Memory B cell (primary cell): ENCODE results near the gene KCNG1.
A peak's percentile ranks its signal among the peaks of the same experiment; 100 is the strongest.

ENCODE experiments used
- ATAC-seq: fragments of 150-1000 bp; cut with Tn5 transposase; 2 replicates; pipeline ENCODE4 v1.10.0; 2021; ENCODE audit warnings: low read depth, mild to moderate bottlenecking, moderate library complexity
- DNase-seq, 2 donors: peaks; one replicate each; pipeline ENCODE4 v3.0.0; 2022; ENCODE audit warnings: low spot score in 2 of 2
- H3K27ac Mint-ChIP-seq: one replicate; pipeline ENCODE4 v1.8.0; 2022; ENCODE audit warnings: mild to moderate bottlenecking, moderate library complexity, mixed read lengths
- H3K27me3 Mint-ChIP-seq: one replicate; pipeline ENCODE4 v1.8.0; 2022; ENCODE audit warnings: mixed read lengths
- H3K36me3 Mint-ChIP-seq: one replicate; pipeline ENCODE4 v1.8.0; 2022; ENCODE audit warnings: mild to moderate bottlenecking, mixed read lengths
- H3K4me1 Mint-ChIP-seq: one replicate; pipeline ENCODE4 v1.8.0; 2022; ENCODE audit warnings: mixed read lengths
- H3K4me3 Mint-ChIP-seq: one replicate; pipeline ENCODE4 v1.8.0; 2022; ENCODE audit warnings: mild to moderate bottlenecking, moderate library complexity, mixed read lengths
- H3K9me3 Mint-ChIP-seq: one replicate; pipeline ENCODE4 v1.8.0; 2022; ENCODE audit warnings: mixed read lengths

KCNG1 gene

GRCh38 chr20:50975701-50976330 lies 47.1 kb downstream of the KCNG1 start:
- DNase-seq, result no peak
- Mint-ChIP-seq H3K4me3 (no peak overlapping the region), H3K36me3 (peaks cover 4% of the 10 kb centered on the region), H3K4me1 (peaks cover 2% of the 10 kb centered on the region), H3K27me3 (peaks cover 19% of the 10 kb centered on the region), H3K9me3 (peaks cover 3% of the 10 kb centered on the region), H3K27ac (no peak overlapping the region)
- ATAC-seq, result no peak

DNA sequence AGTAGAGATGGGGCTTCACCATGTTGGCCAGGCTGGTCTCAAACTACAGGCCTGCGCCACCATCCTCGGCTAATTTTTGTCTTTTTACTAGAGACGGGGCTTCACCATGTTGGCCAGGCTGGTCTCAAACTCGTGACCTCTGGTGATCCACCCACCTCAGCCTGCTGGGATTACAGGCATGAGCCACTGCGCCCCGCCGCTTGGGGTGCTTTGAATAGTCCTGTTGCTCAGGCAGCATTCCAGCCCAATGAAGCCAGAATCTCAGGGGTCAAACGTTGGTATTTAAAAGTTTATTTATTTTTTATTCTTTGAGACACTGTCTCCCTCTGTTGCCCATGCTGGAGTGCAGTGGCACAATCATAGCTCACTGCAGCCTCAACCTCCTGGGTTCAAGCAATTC lies 53.0 kb downstream of the KCNG1 start:
- DNase-seq, result no peak
- Mint-ChIP-seq H3K9me3 (peaks cover 1% of the 10 kb centered on the region), H3K36me3 (peaks cover 2% of the 10 kb centered on the region), H3K4me3 (no peak overlapping the region), H3K4me1 (no peaks in the 10 kb centered on the region), H3K27me3 (peaks cover 1% of the 10 kb centered on the region), H3K27ac (no peak overlapping the region)
- no peak for ATAC-seq

- Mint-ChIP-seq H3K4me1 (no peaks in the 10 kb centered on the region), H3K27me3 (no peaks in the 10 kb centered on the region), H3K9me3 (no peaks in the 10 kb centered on the region), H3K36me3 (no peaks in the 10 kb centered on the region), H3K4me3 (no peak overlapping the region), H3K27ac (no peak overlapping the region)
- no peak for ATAC-seq
- DNase-seq, result no peak
Observed at GRCh38 chr20:50969435-50969834, 53.5 kb downstream of the KCNG1 start.

- H3K36me3 Mint-ChIP-seq, result no peaks in the 10 kb centered on the region
- no peak for DNase-seq
- no peaks in the 10 kb centered on the region for H3K27me3 Mint-ChIP-seq
- H3K4me1 Mint-ChIP-seq, result no peaks in the 10 kb centered on the region
- H3K27ac Mint-ChIP-seq, result no peak overlapping the region
- ATAC-seq, result no peak
- H3K9me3 Mint-ChIP-seq, result no peaks in the 10 kb centered on the region
- no peak overlapping the region for H3K4me3 Mint-ChIP-seq
Observed at GRCh38 chr20:50968289-50968688, 54.6 kb downstream of the KCNG1 start.

DNA sequence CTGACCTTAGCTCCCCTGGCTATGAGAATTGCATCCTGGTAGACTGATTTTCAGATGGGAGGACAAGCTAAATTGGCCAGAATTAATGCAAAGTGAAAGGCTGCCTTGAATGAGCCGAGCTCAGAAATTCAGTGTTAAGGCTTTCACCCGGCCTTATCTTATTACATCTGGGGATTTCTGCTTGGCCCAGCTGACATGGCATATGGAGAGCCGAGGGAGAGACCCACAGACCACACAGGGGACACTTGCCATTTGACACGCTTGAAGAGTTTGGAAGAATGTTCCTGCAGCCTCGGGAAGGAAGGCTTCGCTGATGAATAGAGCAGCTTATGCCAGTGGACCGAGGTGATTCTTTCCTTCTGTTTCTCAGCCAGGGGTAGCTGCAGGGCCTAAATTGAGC lies 55.3 kb downstream of the KCNG1 start:
- no peak for DNase-seq
- ATAC-seq, result no peak
- H3K27me3 Mint-ChIP-seq, result no peaks in the 10 kb centered on the region
- H3K27ac Mint-ChIP-seq, result no peak overlapping the region
- H3K4me1 Mint-ChIP-seq, result no peaks in the 10 kb centered on the region
- H3K4me3 Mint-ChIP-seq, result no peak overlapping the region
- H3K36me3 Mint-ChIP-seq, result no peaks in the 10 kb centered on the region
- no peaks in the 10 kb centered on the region for H3K9me3 Mint-ChIP-seq

DNA sequence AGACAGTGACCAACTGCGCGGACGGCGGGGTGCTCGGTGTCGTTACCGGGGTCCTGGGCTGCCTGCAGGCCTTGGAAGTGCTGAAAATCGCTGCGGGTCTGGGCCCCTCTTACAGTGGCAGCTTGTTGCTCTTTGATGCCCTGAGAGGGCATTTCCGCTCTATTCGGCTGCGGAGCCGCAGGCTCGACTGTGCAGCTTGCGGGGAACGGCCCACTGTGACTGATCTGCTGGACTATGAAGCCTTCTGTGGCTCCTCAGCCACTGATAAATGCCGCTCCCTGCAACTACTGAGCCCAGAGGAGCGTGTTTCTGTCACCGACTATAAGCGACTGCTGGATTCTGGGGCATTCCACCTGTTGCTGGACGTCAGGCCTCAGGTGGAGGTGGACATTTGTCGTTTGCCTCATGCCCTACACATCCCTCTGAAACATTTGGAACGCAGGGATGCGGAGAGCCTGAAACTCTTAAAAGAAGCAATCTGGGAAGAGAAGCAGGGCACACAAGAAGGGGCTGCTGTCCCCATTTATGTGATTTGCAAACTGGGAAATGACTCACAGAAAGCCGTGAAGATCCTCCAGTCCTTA lies 63.3 kb downstream of the KCNG1 start:
- peaks cover 12% of the 10 kb centered on the region for H3K36me3 Mint-ChIP-seq
- peaks cover 14% of the 10 kb centered on the region for H3K4me1 Mint-ChIP-seq
- no peaks in the 10 kb centered on the region for H3K27me3 Mint-ChIP-seq
- no peak for ATAC-seq
- peak overlapping the region; percentile 91 for H3K4me3 Mint-ChIP-seq
- DNase-seq, result no peak
- H3K9me3 Mint-ChIP-seq, result no peaks in the 10 kb centered on the region
- peak overlapping the region; percentile 100 for H3K27ac Mint-ChIP-seq

DNA sequence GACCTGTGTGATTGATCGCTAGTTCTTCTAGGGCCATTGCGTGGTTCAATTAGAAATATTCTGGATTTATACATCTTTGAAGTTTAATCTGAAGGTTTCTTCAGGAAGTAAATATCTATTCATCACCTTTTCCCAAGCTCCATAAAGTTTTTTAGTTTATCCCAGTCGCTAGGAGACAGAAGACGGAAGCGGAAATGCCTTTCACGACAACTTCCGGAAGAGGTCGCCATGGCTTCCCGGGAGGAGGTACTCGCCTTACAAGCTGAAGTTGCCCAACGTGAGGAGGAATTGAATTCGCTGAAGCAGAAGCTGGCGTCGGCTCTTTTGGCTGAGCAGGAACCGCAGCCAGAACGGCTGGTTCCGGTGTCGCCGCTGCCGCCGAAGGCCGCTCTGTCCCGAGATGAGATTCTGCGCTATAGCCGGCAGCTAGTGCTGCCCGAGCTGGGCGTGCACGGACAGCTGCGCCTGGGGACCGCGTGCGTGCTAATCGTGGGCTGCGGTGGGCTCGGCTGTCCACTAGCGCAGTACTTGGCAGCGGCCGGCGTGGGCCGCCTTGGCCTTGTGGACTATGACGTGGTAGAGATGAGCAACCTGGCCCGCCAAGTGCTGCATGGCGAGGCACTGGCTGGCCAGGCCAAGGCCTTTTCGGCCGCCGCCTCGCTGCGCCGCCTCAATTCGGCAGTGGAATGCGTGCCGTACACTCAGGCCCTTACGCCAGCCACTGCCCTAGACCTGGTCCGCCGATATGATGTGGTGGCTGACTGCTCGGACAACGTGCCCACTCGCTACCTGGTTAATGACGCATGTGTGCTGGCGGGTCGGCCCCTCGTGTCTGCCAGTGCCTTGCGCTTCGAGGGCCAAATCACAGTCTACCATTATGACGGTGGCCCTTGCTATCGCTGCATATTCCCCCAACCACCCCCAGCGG lies 64.0 kb downstream of the KCNG1 start, which contains the start of gene MOCS3:
Gene MOCS3 (plus strand): TSS at position 204 of the 928 bp plus-strand sequence. CDS start 25 bp downstream, at position 229.
- Mint-ChIP-seq H3K9me3 (no peaks in the 10 kb centered on the region), H3K27ac (peak within 1 kb of the TSS; percentile 100), H3K36me3 (peaks cover 13% of the 10 kb centered on the region), H3K4me1 (peaks cover 14% of the 10 kb centered on the region), H3K4me3 (peak within 1 kb of the TSS; percentile 91), H3K27me3 (no peaks in the 10 kb centered on the region)
- peak; percentile 71 to 91 for DNase-seq
- peak; percentile 82 for ATAC-seq

GRCh38 chr20:50957798-50958614 lies 64.9 kb downstream of the KCNG1 start, which contains the start of gene DPM1:
DPM1 (minus strand) TSS chr20:50958532; CDS start chr20:50958523, 9 bp downstream.
- peak within 1 kb of the TSS; percentile 100 for H3K27ac Mint-ChIP-seq
- no peaks in the 10 kb centered on the region for H3K27me3 Mint-ChIP-seq
- H3K4me1 Mint-ChIP-seq, result peaks cover 14% of the 10 kb centered on the region

DNA sequence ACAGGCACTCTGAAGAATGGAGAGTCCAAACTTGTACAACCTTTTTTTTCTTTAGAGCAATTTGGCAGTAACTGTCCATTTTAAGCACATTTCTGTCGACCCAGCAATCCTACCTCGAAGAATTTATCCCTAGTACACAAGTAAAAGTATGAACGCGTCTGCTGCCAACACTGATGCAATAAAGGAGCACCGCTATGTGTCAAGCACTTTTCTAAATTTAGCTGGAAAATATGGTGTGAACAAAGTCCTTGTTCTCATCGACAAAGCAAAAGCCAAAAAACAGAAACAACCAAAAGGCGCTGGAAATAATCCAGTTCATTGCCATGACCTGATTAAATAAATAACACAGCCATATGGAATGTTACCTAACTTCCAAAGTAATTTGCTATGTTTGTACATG lies 65.6 kb downstream of the KCNG1 start:
- peaks cover 11% of the 10 kb centered on the region for H3K36me3 Mint-ChIP-seq
- DNase-seq (no peak), ATAC-seq (no peak)
- H3K27me3 Mint-ChIP-seq, result no peaks in the 10 kb centered on the region
- no peaks in the 10 kb centered on the region for H3K9me3 Mint-ChIP-seq
- H3K4me1 Mint-ChIP-seq, result peaks cover 14% of the 10 kb centered on the region
- peak overlapping the region; percentile 91 for H3K4me3 Mint-ChIP-seq
- peak overlapping the region; percentile 100 for H3K27ac Mint-ChIP-seq

More at GRCh38 chr20:50957798-50958614, 64.9 kb downstream of the KCNG1 start, which contains the start of gene DPM1:
- DNase-seq (peak; percentile 16 to 88), ATAC-seq (peak; percentile 79)
- Mint-ChIP-seq H3K36me3 (peaks cover 13% of the 10 kb centered on the region), H3K9me3 (no peaks in the 10 kb centered on the region), H3K4me3 (peak within 1 kb of the TSS; percentile 91)

GRCh38 chr20:50953821-50954220 lies 69.1 kb downstream of the KCNG1 start:
- no peaks in the 10 kb centered on the region for H3K9me3 Mint-ChIP-seq
- H3K27ac Mint-ChIP-seq, result no peak overlapping the region
- no peak overlapping the region for H3K4me3 Mint-ChIP-seq
- no peaks in the 10 kb centered on the region for H3K27me3 Mint-ChIP-seq
- DNase-seq (no peak), ATAC-seq (no peak)
- H3K4me1 Mint-ChIP-seq, result peaks cover 9% of the 10 kb centered on the region
- peaks cover 20% of the 10 kb centered on the region for H3K36me3 Mint-ChIP-seq
